Measurements from ENCODE around the gene TTN.

The TTN gene

DNA sequence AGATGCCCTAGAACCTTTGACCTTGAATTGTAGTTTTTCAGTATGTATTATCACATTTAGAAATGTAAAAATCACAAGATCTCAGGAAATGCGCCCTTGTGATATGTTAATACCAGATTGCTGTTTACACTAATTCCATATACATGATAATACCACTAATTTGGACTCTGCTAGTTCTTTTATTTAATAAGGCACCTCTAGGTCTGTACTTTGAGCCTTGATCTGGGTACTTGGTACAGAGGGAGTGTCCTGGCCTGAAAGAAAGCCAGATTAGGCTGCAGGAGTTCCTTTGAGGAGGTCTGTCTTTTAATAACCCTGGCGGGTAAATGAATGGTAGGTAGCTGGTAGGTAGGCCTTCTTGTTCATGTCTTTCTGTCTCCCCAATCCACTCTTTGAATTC lies 300.7 kb downstream of the TTN start:
- H3K9me2 ChIP-seq (replicated peaks; ENCODE audit: insufficient read depth, low read length), result no peaks in the 10 kb centered on the region
- no peak overlapping the region for H3K4me2 ChIP-seq (ENCODE audit: low read depth, low read length)
- no peaks in the 10 kb centered on the region for H3K79me2 ChIP-seq (ENCODE audit: low read length)
- H3K4me3 ChIP-seq (ENCODE audit: low read length), result no peak overlapping the region
- no peak overlapping the region for H3K27ac ChIP-seq (ENCODE audit: low read length)
- no peak overlapping the region for H2AFZ ChIP-seq (ENCODE audit: low read length)
- no peaks in the 10 kb centered on the region for H3K27me3 ChIP-seq (replicated peaks; ENCODE audit: insufficient read depth, low read length)
- no peaks in the 10 kb centered on the region for H3F3A ChIP-seq (ENCODE audit: insufficient read depth, low read length)
- no peaks in the 10 kb centered on the region for H3K4me1 ChIP-seq (ENCODE audit: low read length)
- no peak for TF ChIP-seq EZH2phosphoT487 (IDR thresholded peaks at IDR 0.05; ENCODE audit: low read length)
- TF ChIP-seq, protein P1, sequence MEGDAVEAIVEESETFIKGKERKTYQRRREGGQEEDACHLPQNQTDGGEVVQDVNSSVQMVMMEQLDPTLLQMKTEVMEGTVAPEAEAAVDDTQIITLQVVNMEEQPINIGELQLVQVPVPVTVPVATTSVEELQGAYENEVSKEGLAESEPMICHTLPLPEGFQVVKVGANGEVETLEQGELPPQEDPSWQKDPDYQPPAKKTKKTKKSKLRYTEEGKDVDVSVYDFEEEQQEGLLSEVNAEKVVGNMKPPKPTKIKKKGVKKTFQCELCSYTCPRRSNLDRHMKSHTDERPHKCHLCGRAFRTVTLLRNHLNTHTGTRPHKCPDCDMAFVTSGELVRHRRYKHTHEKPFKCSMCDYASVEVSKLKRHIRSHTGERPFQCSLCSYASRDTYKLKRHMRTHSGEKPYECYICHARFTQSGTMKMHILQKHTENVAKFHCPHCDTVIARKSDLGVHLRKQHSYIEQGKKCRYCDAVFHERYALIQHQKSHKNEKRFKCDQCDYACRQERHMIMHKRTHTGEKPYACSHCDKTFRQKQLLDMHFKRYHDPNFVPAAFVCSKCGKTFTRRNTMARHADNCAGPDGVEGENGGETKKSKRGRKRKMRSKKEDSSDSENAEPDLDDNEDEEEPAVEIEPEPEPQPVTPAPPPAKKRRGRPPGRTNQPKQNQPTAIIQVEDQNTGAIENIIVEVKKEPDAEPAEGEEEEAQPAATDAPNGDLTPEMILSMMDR (IDR thresholded peaks at IDR 0.05; ENCODE audit: low read length), result no peak
- no peak for TF ChIP-seq EZH2 (optimal IDR thresholded peaks at IDR 0.05; ENCODE audit: low read depth, low read length)
- H3K36me3 ChIP-seq (replicated peaks; ENCODE audit: insufficient read depth, low read length), result peaks cover 13% of the 10 kb centered on the region
- no peaks in the 10 kb centered on the region for H4K20me1 ChIP-seq (ENCODE audit: insufficient read depth, low read length)
- H3K9me3 ChIP-seq (replicated peaks; ENCODE audit: insufficient read depth, low read length), result no peaks in the 10 kb centered on the region
- H3K9ac ChIP-seq (ENCODE audit: low read length), result no peak overlapping the region
- no peak for DNase-seq

DNA sequence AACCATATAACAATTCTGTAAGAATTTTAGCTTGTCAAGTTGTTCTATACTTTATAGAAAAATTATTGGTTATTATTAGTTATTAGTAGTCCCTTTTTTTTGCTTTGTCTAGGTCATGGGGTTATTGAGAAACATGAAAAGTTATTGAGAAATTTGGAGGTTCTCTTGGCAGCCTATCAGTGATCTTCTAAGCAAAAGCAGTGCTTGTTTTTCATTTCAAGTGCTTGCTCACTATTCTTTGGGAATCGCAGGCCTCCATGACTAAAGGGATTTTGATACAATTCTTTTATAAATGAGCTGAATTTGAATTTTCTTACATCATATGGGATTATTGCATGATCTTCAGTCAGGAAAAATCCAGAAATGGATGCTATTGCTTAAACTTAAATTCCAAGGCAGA lies 301.1 kb downstream of the TTN start:
- Histone ChIP-seq H3K4me1 (ENCODE audit: low read length) (no peaks in the 10 kb centered on the region), H3K4me3 (ENCODE audit: low read length) (no peak overlapping the region), H3K36me3 (replicated peaks; ENCODE audit: insufficient read depth, low read length) (peaks cover 13% of the 10 kb centered on the region), H3K27ac (ENCODE audit: low read length) (no peak overlapping the region), H4K20me1 (ENCODE audit: insufficient read depth, low read length) (no peaks in the 10 kb centered on the region), H2AFZ (ENCODE audit: low read length) (no peak overlapping the region), H3K9ac (ENCODE audit: low read length) (no peak overlapping the region), H3F3A (ENCODE audit: insufficient read depth, low read length) (no peaks in the 10 kb centered on the region), H3K4me2 (ENCODE audit: low read depth, low read length) (no peak overlapping the region), H3K27me3 (replicated peaks; ENCODE audit: insufficient read depth, low read length) (no peaks in the 10 kb centered on the region), H3K9me2 (replicated peaks; ENCODE audit: insufficient read depth, low read length) (no peaks in the 10 kb centered on the region), H3K79me2 (ENCODE audit: low read length) (no peaks in the 10 kb centered on the region), H3K9me3 (replicated peaks; ENCODE audit: insufficient read depth, low read length) (no peaks in the 10 kb centered on the region)
- DNase-seq, result no peak
- TF ChIP-seq, protein P1 (IDR thresholded peaks at IDR 0.05; ENCODE audit: low read length), result no peak
- TF ChIP-seq EZH2 (optimal IDR thresholded peaks at IDR 0.05; ENCODE audit: low read depth, low read length), result no peak
- no peak for TF ChIP-seq EZH2phosphoT487 (IDR thresholded peaks at IDR 0.05; ENCODE audit: low read length)

DNA sequence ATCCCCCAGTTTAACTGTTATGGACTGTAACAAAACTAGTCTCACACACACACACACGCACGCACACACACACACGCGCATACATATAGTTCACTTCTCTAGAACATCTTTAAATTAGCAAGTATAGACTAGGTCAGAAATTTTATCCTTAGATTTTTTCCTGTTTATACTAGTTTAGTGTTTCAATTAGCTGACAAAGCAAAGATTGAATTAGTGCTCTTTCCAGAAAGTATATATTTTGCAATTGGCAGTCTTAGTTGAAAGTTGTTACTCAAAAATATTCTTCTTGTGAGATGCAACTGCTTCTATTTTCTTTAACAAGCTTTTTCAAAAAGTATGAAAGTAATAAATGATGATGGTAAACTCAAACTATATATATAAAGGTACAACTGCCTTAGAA lies 304.5 kb downstream of the TTN start:
- Histone ChIP-seq H3K4me1 (ENCODE audit: low read length) (peaks cover 7% of the 10 kb centered on the region; the same call in 1 of the 2 replicates), H3F3A (ENCODE audit: insufficient read depth, low read length) (no peaks in the 10 kb centered on the region), H3K4me3 (ENCODE audit: low read length) (no peak overlapping the region), H3K9me2 (replicated peaks; ENCODE audit: insufficient read depth, low read length) (no peaks in the 10 kb centered on the region), H3K9me3 (replicated peaks; ENCODE audit: insufficient read depth, low read length) (no peaks in the 10 kb centered on the region), H3K4me2 (ENCODE audit: low read depth, low read length) (no peak overlapping the region), H3K27me3 (replicated peaks; ENCODE audit: insufficient read depth, low read length) (no peaks in the 10 kb centered on the region), H2AFZ (ENCODE audit: low read length) (no peak overlapping the region), H4K20me1 (ENCODE audit: insufficient read depth, low read length) (no peaks in the 10 kb centered on the region; the same call in 1 of the 2 replicates), H3K27ac (ENCODE audit: low read length) (no peak overlapping the region), H3K36me3 (replicated peaks; ENCODE audit: insufficient read depth, low read length) (peaks cover 13% of the 10 kb centered on the region), H3K9ac (ENCODE audit: low read length) (no peak overlapping the region), H3K79me2 (ENCODE audit: low read length) (no peaks in the 10 kb centered on the region)
- DNase-seq, result no peak
- TF ChIP-seq, protein P1 (IDR thresholded peaks at IDR 0.05; ENCODE audit: low read length), result no peak
- TF ChIP-seq EZH2phosphoT487 (IDR thresholded peaks at IDR 0.05; ENCODE audit: low read length) (no peak), EZH2 (optimal IDR thresholded peaks at IDR 0.05; ENCODE audit: low read depth, low read length) (no peak)
